Amygdala (tissue), 56 donors: ENCODE results near the gene MTMR6.
A peak's percentile ranks its signal among the peaks of the same experiment; 100 is the strongest.

Source experiments
- DNase-seq, 56 donors: peaks; one replicate each; lab custom pipeline; 2025; lab: John Stamatoyannopoulos, UW

Gene MTMR6

GRCh38 chr13:25224151-25224550 is 63.1 kb downstream of the MTMR6 start:
- DNase-seq = no peak

- no peak for DNase-seq
Observed at GRCh38 chr13:25222740-25223139, 64.5 kb downstream of the MTMR6 start.

GRCh38 chr13:25218019-25218418 is 69.3 kb downstream of the MTMR6 start:
- DNase-seq = no peak

GRCh38 chr13:25217023-25217885 is 70.0 kb downstream of the MTMR6 start:
- DNase-seq = no peak

GRCh38 chr13:25215253-25215575 is 72.1 kb downstream of the MTMR6 start:
- no peak for DNase-seq

GRCh38 chr13:25214491-25215252 is 72.6 kb downstream of the MTMR6 start:
- peak in 1 of 56 donors; percentile 21 for DNase-seq

- DNase-seq = no peak
Observed at GRCh38 chr13:25213715-25214114, 73.6 kb downstream of the MTMR6 start.

- no peak for DNase-seq
Observed at GRCh38 chr13:25210842-25211569, 76.3 kb downstream of the MTMR6 start.

- no peak for DNase-seq
Observed at GRCh38 chr13:25207291-25207810, 79.9 kb downstream of the MTMR6 start.

- no peak for DNase-seq
Observed at GRCh38 chr13:25204863-25205262, 82.4 kb downstream of the MTMR6 start.

- DNase-seq = peak in 6 of 56 donors; percentile 12 to 47 (median 24)
Observed at GRCh38 chr13:25203127-25203740, 84.1 kb downstream of the MTMR6 start.

GRCh38 chr13:25200783-25201182 is 86.5 kb downstream of the MTMR6 start:
- DNase-seq = no peak

- DNase-seq = peak in 1 of 56 donors; percentile 21
Observed at GRCh38 chr13:25198647-25199046, 88.6 kb downstream of the MTMR6 start.

GRCh38 chr13:25196971-25197370 is 90.3 kb downstream of the MTMR6 start:
- no peak for DNase-seq
